Measurements from ENCODE around the gene ALG12. TPM values are rescaled to one million over a fixed set of nuclear protein-coding genes. Genes with fewer than 3 reads are reported as not detected.

Gene ALG12
- total and polyA plus RNA-seq, 2 of the 8 experiments (the other 6 are each of a cell fraction or from before 2014, with no cell fraction given) = 13.4 to 22.5 TPM

- no peak overlapping the region for H3K4me2 ChIP-seq (ENCODE audit: insufficient read depth in 1 of 2, low read depth in 2 of 2, low read length in 2 of 2)
- no peak overlapping the region for H2BK15ac ChIP-seq (ENCODE audit: low read length)
- H3K4me3 ChIP-seq (ENCODE audit: extremely low read depth in 1 of 4, insufficient read depth in 2 of 4, low read depth in 3 of 4, low read length in 4 of 4) = no peak overlapping the region
- H4K20me1 ChIP-seq (replicated peaks in 1 of 2; ENCODE audit: control insufficient read depth in 1 of 2, insufficient read depth in 2 of 2, low read length in 2 of 2) = peaks cover 6 to 16% of the 10 kb centered on the region in 2 experiments
- no peak overlapping the region for H2AFZ ChIP-seq (ENCODE audit: low read length)
- no peaks in the 10 kb centered on the region for H3K23me2 ChIP-seq (ENCODE audit: low read depth, low read length)
- H3K56ac ChIP-seq (replicated peaks; ENCODE audit: insufficient read length, low read depth, low read length) = no peak overlapping the region
- H2BK20ac ChIP-seq (ENCODE audit: low read length) = no peak overlapping the region
- H3K4ac ChIP-seq (replicated peaks; ENCODE audit: insufficient read length, low read depth, low read length) = no peak overlapping the region
- H4K8ac ChIP-seq (ENCODE audit: extremely low read depth, insufficient read depth, low read length) = no peak overlapping the region
- no peak overlapping the region for H4K5ac ChIP-seq (ENCODE audit: insufficient read length, low read depth, low read length)
- peaks cover 0 to 6% (median 0%) of the 10 kb centered on the region in 4 experiments; a peak in 3 of 8 replicates for H3K36me3 ChIP-seq (ENCODE audit: control insufficient read depth in 2 of 4, insufficient read depth in 4 of 4, low read length in 3 of 4)
- H3K14ac ChIP-seq (ENCODE audit: insufficient read length) = no peak overlapping the region
- H2BK12ac ChIP-seq (ENCODE audit: low read depth, low read length) = no peak overlapping the region
- H3K79me1 ChIP-seq (ENCODE audit: low read depth, low read length) = peaks cover 19% of the 10 kb centered on the region
- FAIRE-seq (no peak), DNase-seq (ENCODE audit: low read depth in 1 of 2, low spot score in 2 of 2) (no peak)
- no peak overlapping the region for H3K27ac ChIP-seq (ENCODE audit: low read depth, low read length)
- H2BK5ac ChIP-seq (ENCODE audit: low read depth, low read length) = no peak overlapping the region
- POLR2A ChIA-PET (ENCODE audit: partially characterized antibody) = no interaction called here
- WGBS, 2 experiments (ENCODE audit: extremely low coverage in 1 of 2, insufficient coverage in 1 of 2, insufficient read length in 1 of 2, insufficient replicate concordance in 2 of 2, low coverage in 1 of 2, low lambda C conversion rate in 2 of 2, missing lambda C conversion rate in 1 of 2) = 41% methylated on average over 2 of the region's 2 CpGs; no CpG with 5 or more reads in 1 of the 2 experiments
- H4K91ac ChIP-seq (replicated peaks; ENCODE audit: insufficient read length, low read length) = no peak overlapping the region
- H3K18ac ChIP-seq (ENCODE audit: extremely low read depth, low read length) = no peak overlapping the region
- H3K79me2 ChIP-seq (ENCODE audit: control insufficient read depth in 1 of 2, insufficient read depth in 2 of 2, low read length in 2 of 2) = peaks cover 23 to 94% of the 10 kb centered on the region in 2 experiments
- H2AK5ac ChIP-seq (ENCODE audit: low read depth, low read length) = no peak overlapping the region
- no peaks in the 10 kb centered on the region for H3K27me3 ChIP-seq (replicated peaks in 1 of 4; ENCODE audit: control insufficient read depth in 3 of 4, extremely low read depth in 1 of 4, insufficient read depth in 3 of 4, low read length in 3 of 4)
- CTCF ChIA-PET (ENCODE audit: partially characterized antibody) = no interaction called here
- H3K9ac ChIP-seq (replicated peaks in 1 of 4; ENCODE audit: extremely low read depth in 1 of 4, low read depth in 3 of 4, low read length in 3 of 4) = no peak overlapping the region
- no peaks in the 10 kb centered on the region for H3K4me1 ChIP-seq (replicated peaks in 1 of 4; ENCODE audit: control insufficient read depth in 3 of 4, insufficient read depth in 4 of 4, low read length in 3 of 4)
- H2BK120ac ChIP-seq (replicated peaks; ENCODE audit: low read depth, low read length) = no peak overlapping the region
- H3K9me3 ChIP-seq (ENCODE audit: insufficient read depth in 2 of 2, low read depth in 1 of 2, low read length in 1 of 2) = peaks cover 9 to 10% of the 10 kb centered on the region in 2 experiments
- H3K23ac ChIP-seq (ENCODE audit: insufficient read length) = no peak overlapping the region
- TF ChIP-seq ATF2 (IDR thresholded peaks at IDR 0.05; ENCODE audit: low read length) (no peak), CHD2 (IDR thresholded peaks at IDR 0.05; ENCODE audit: low read length) (no peak), JUND (IDR thresholded peaks at IDR 0.05; ENCODE audit: low read length) (no peak), POU5F1 (IDR thresholded peaks at IDR 0.05; ENCODE audit: low read depth, low read length) (no peak), RNF2 (IDR thresholded peaks at IDR 0.05; ENCODE audit: borderline replicate concordance, low read depth, low read length, missing control alignments, poor library complexity, severe bottlenecking) (no peak), PHF8 (conservative IDR thresholded peaks at IDR 0.05; ENCODE audit: low read depth, low read length) (no peak), CHD1 (IDR thresholded peaks at IDR 0.05; ENCODE audit: low read depth, low read length) (no peak), HDAC6 (IDR thresholded peaks at IDR 0.05; ENCODE audit: low read depth, low read length) (no peak), BCL11A (IDR thresholded peaks at IDR 0.05; ENCODE audit: low read depth in 2 of 2, low read length in 2 of 2) (no peak), ZNF274 (IDR thresholded peaks at IDR 0.05; ENCODE audit: borderline replicate concordance, extremely low read depth, low read length) (no peak), KDM4A (IDR thresholded peaks at IDR 0.05; ENCODE audit: low read depth, low read length, severe bottlenecking) (no peak), CTBP2 (IDR thresholded peaks at IDR 0.05; ENCODE audit: borderline replicate concordance, insufficient read depth, insufficient read length, low read length) (no peak), GTF2F1 (IDR thresholded peaks at IDR 0.05; ENCODE audit: borderline replicate concordance, low read depth, low read length) (no peak)
Observed at GRCh38 chr22:49866134-49866533, 52.1 kb downstream of the ALG12 start.

Data from H1 (cell line).